Measurements from ENCODE around the gene USP24.

- TF ChIP-seq SUZ12 (IDR thresholded peaks at IDR 0.05; ENCODE audit: extremely low read depth, insufficient read depth, insufficient read length) (no peak), YY1 (IDR thresholded peaks at IDR 0.05; ENCODE audit: insufficient read depth, insufficient read length) (no peak)
Observed at GRCh38 chr1:55064071-55064581, 151.0 kb downstream of the USP24 start.
